Measurements from ENCODE around the gene PTPRD.

- TF ChIP-seq CTCF (conservative IDR thresholded peaks at IDR 0.05 in 1 of 2, IDR thresholded peaks at IDR 0.05 in 1 of 2; ENCODE audit: low read depth in 1 of 2, low read length in 2 of 2) (no peak), EZH2 (IDR thresholded peaks at IDR 0.05; ENCODE audit: low read length, missing control alignments) (no peak)
Observed at GRCh38 chr9:8880060-8880459, 1732.7 kb downstream of the PTPRD start.

Measured in fibroblast of lung (primary cell).